ENCODE measurements around the gene SCYGR2. TPM values are rescaled to one million over a fixed set of nuclear protein-coding genes. Genes with fewer than 3 reads are reported as not detected.

Gene SCYGR2
- total and polyA plus RNA-seq, 2 of the 8 experiments (the other 6 are each of a cell fraction or from before 2014, with no cell fraction given) = not detected

DNA sequence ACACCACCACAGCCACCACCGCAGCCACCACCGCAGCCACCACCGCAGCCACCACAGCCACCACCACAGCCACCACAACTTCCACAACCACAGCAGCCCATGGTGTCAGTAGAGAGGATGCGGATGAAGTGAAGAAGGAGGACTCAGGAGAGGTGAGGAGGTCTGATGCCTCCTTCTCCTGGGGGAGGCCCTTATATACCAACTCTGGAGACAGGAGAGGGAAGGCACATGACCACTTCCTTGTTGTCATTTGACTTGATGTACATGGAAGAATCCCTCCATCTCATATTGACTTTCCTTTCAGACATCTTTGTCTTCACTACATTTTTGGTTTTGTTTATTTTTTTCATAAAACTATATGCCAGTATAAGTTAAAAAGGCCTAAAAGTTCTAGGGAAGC lies 16.0 kb downstream of the SCYGR2 start, which contains the start of gene SCYGR3:
Gene SCYGR3 (minus strand): TSS at position 101 of the 400 bp plus-strand sequence. CDS start 0 bp downstream, at position 101.
- Histone ChIP-seq H3K79me2 (ENCODE audit: control insufficient read depth in 1 of 2, insufficient read depth in 2 of 2, low read length in 2 of 2) (no peaks in the 10 kb centered on the region), H3K18ac (ENCODE audit: extremely low read depth, low read length) (no peak within 1 kb of the TSS), H3K9ac (replicated peaks in 1 of 4; ENCODE audit: extremely low read depth in 1 of 4, low read depth in 3 of 4, low read length in 3 of 4) (no peak within 1 kb of the TSS), H3K4ac (replicated peaks; ENCODE audit: insufficient read length, low read depth, low read length) (no peak within 1 kb of the TSS), H2BK20ac (ENCODE audit: low read length) (no peak within 1 kb of the TSS), H3K4me2 (ENCODE audit: insufficient read depth in 1 of 2, low read depth in 2 of 2, low read length in 2 of 2) (no peak within 1 kb of the TSS), H3K27me3 (replicated peaks in 1 of 4; ENCODE audit: control insufficient read depth in 3 of 4, extremely low read depth in 1 of 4, insufficient read depth in 3 of 4, low read length in 3 of 4) (no peaks in the 10 kb centered on the region), H2BK15ac (ENCODE audit: low read length) (no peak within 1 kb of the TSS), H3K14ac (ENCODE audit: insufficient read length) (no peak within 1 kb of the TSS), H3K23me2 (ENCODE audit: low read depth, low read length) (0 out of 2 replicates have a peak, but pooled peaks cover 3% of the 10 kb centered on the region), H4K8ac (ENCODE audit: extremely low read depth, insufficient read depth, low read length) (no peak within 1 kb of the TSS), H3K4me3 (ENCODE audit: extremely low read depth in 1 of 4, insufficient read depth in 2 of 4, low read depth in 3 of 4, low read length in 4 of 4) (no peak within 1 kb of the TSS), H2AK5ac (ENCODE audit: low read depth, low read length) (no peak within 1 kb of the TSS), H3K4me1 (replicated peaks in 1 of 4; ENCODE audit: control insufficient read depth in 3 of 4, insufficient read depth in 4 of 4, low read length in 3 of 4) (peaks cover 0 to 5% (median 1%) of the 10 kb centered on the region in 4 experiments; a peak in 1 of 7 replicates), H3K23ac (ENCODE audit: insufficient read length) (no peak within 1 kb of the TSS), H2BK12ac (ENCODE audit: low read depth, low read length) (0 out of 2 replicates have a peak within 1 kb of the TSS, but pooled peaks have one; percentile 60), H3K27ac (ENCODE audit: low read depth, low read length) (no peak within 1 kb of the TSS), H3K9me3 (ENCODE audit: insufficient read depth in 2 of 2, low read depth in 1 of 2, low read length in 1 of 2) (no peaks in the 10 kb centered on the region), H3K36me3 (ENCODE audit: control insufficient read depth in 2 of 4, insufficient read depth in 4 of 4, low read length in 3 of 4) (no peaks in the 10 kb centered on the region), H4K20me1 (replicated peaks in 1 of 2; ENCODE audit: control insufficient read depth in 1 of 2, insufficient read depth in 2 of 2, low read length in 2 of 2) (no peaks in the 10 kb centered on the region), H2AFZ (ENCODE audit: low read length) (no peak within 1 kb of the TSS), H2BK5ac (ENCODE audit: low read depth, low read length) (no peak within 1 kb of the TSS), H4K5ac (ENCODE audit: insufficient read length, low read depth, low read length) (no peak within 1 kb of the TSS), H2BK120ac (replicated peaks; ENCODE audit: low read depth, low read length) (no peak within 1 kb of the TSS), H4K91ac (replicated peaks; ENCODE audit: insufficient read length, low read length) (no peak within 1 kb of the TSS), H3K79me1 (ENCODE audit: low read depth, low read length) (no peaks in the 10 kb centered on the region), H3K56ac (replicated peaks; ENCODE audit: insufficient read length, low read depth, low read length) (no peak within 1 kb of the TSS)
- ChIA-PET POLR2A (ENCODE audit: partially characterized antibody) (no interaction called here), CTCF (ENCODE audit: partially characterized antibody) (interaction anchor here (1.7 to 2.0 kb wide), 2 partner anchors 13 to 159 kb away, joined by 6 read pairs; no protein-coding TSS in a partner anchor)
- TF ChIP-seq CREB1 (IDR thresholded peaks at IDR 0.05) (no peak), RNF2 (IDR thresholded peaks at IDR 0.05; ENCODE audit: borderline replicate concordance, low read depth, low read length, missing control alignments, poor library complexity, severe bottlenecking) (no peak), CEBPB (IDR thresholded peaks at IDR 0.05; ENCODE audit: low read depth, low read length) (no peak), SIRT6 (IDR thresholded peaks at IDR 0.05; ENCODE audit: low read length) (no peak), CTBP2 (IDR thresholded peaks at IDR 0.05; ENCODE audit: borderline replicate concordance, insufficient read depth, insufficient read length, low read length) (no peak), ZNF274 (IDR thresholded peaks at IDR 0.05; ENCODE audit: borderline replicate concordance, extremely low read depth, low read length) (no peak), ATF3 (IDR thresholded peaks at IDR 0.05; ENCODE audit: insufficient read depth, low read depth, low read length) (no peak)
- FAIRE-seq = no peak
- 100% methylated on average over 1 of the region's 4 CpGs; no CpG with 5 or more reads in 1 of the 2 experiments for WGBS, 2 experiments (ENCODE audit: extremely low coverage in 1 of 2, insufficient coverage in 1 of 2, insufficient read length in 1 of 2, insufficient replicate concordance in 2 of 2, low coverage in 1 of 2, low lambda C conversion rate in 2 of 2, missing lambda C conversion rate in 1 of 2)
- no peak for DNase-seq (ENCODE audit: low read depth in 1 of 2, low spot score in 2 of 2)
